Left ventricle myocardium inferior (tissue), 1 donor: ENCODE results near the gene DTX4. TPM values are rescaled to one million over a fixed set of nuclear protein-coding genes. Genes with fewer than 3 reads are reported as not detected.

Experiments used
- DNase-seq: peaks from one replicate; pipeline ENCODE4 v3.0.0-alpha.2; 2020
- H3K27ac ChIP-seq: fragments of 200-600 bp; replicated peaks from 2 replicates; pipeline ENCODE4 v1.8.0; 2021
- H3K27me3 ChIP-seq: fragments of 200-600 bp; 2 replicates; pipeline ENCODE4 v1.8.0; 2021; ENCODE audit warnings: low read depth
- H3K36me3 ChIP-seq: fragments of 200-600 bp; 2 replicates; pipeline ENCODE4 v1.8.0; 2021
- H3K4me1 ChIP-seq: fragments of 200-600 bp; 2 replicates; pipeline ENCODE4 v1.8.0; 2021
- H3K4me3 ChIP-seq: fragments of 200-600 bp; 2 replicates; pipeline ENCODE4 v1.8.0; 2021; ENCODE audit warnings: mild to moderate bottlenecking, moderate library complexity
- H3K9me3 ChIP-seq: fragments of 200-600 bp; replicated peaks from 2 replicates; pipeline ENCODE4 v1.8.0; 2021
- CTCF ChIP-seq: fragments of 200-600 bp; IDR thresholded peaks from 2 replicates; pipeline ENCODE4 v1.8.0; 2021; ENCODE audit warnings: antibody characterized with exemption, mild to moderate bottlenecking, borderline replicate concordance
- intact Hi-C: fragments of 100-400 bp; cut with micrococcal nuclease; formaldehyde crosslinking; loops from one replicate; pipeline ENCODE4 v1.11.0; 2022
- total RNA-seq: library from RNA; stranded (reverse); fragmentation: NEBNext Ultra II Directional; extraction: Animal tissue kit (Norgen Biotek cat#: 25700); gene quantifications from one replicate; pipeline ENCODE4 v1.2.1, GENCODE V29; 2021
- donor health status: DM: no; HTN: yes; CAD: no; lungs with severe emphysema.

The DTX4 gene
- total RNA-seq, 1 donor from 2014 or later: 1.8 TPM

GRCh38 chr11:59219836-59220235, 47.9 kb downstream of the DTX4 start:
- no peak overlapping the region for H3K27ac ChIP-seq
- intact Hi-C loops: no loop called here
- H3K4me1 ChIP-seq: peaks cover 23% of the 10 kb centered on the region
- no peaks in the 10 kb centered on the region for H3K36me3 ChIP-seq
- no peaks in the 10 kb centered on the region for H3K27me3 ChIP-seq
- H3K4me3 ChIP-seq: no peak overlapping the region
- no peaks in the 10 kb centered on the region for H3K9me3 ChIP-seq
- DNase-seq: no peak
- no peak for TF ChIP-seq CTCF

- intact Hi-C loops: no loop called here
- Histone ChIP-seq H3K27ac (no peak overlapping the region), H3K4me3 (no peak overlapping the region), H3K4me1 (peaks cover 34% of the 10 kb centered on the region), H3K9me3 (no peaks in the 10 kb centered on the region), H3K27me3 (no peaks in the 10 kb centered on the region), H3K36me3 (no peaks in the 10 kb centered on the region)
- TF ChIP-seq CTCF: no peak
- DNase-seq: no peak
Measured at GRCh38 chr11:59221441-59221840, 49.5 kb downstream of the DTX4 start.

- Histone ChIP-seq H3K4me3 (no peak overlapping the region), H3K9me3 (no peaks in the 10 kb centered on the region), H3K36me3 (no peaks in the 10 kb centered on the region), H3K27me3 (no peaks in the 10 kb centered on the region), H3K27ac (peak overlapping the region; percentile 77), H3K4me1 (peaks cover 34% of the 10 kb centered on the region)
- no peak for DNase-seq
- intact Hi-C loops: no loop called here
- no peak for TF ChIP-seq CTCF
Measured at GRCh38 chr11:59222464-59223060, 50.6 kb downstream of the DTX4 start.

- no peak for DNase-seq
- intact Hi-C loops: no loop called here
- H3K9me3 ChIP-seq: no peaks in the 10 kb centered on the region
- H3K27me3 ChIP-seq: no peaks in the 10 kb centered on the region
- peaks cover 34% of the 10 kb centered on the region for H3K4me1 ChIP-seq
- no peak overlapping the region for H3K4me3 ChIP-seq
- no peaks in the 10 kb centered on the region for H3K36me3 ChIP-seq
- TF ChIP-seq CTCF: no peak
- H3K27ac ChIP-seq: peak overlapping the region; percentile 77
Measured at GRCh38 chr11:59223177-59223576, 51.2 kb downstream of the DTX4 start.

- no peaks in the 10 kb centered on the region for H3K27me3 ChIP-seq
- peak overlapping the region; percentile 77 for H3K27ac ChIP-seq
- H3K9me3 ChIP-seq: no peaks in the 10 kb centered on the region
- intact Hi-C loops: no loop called here
- peaks cover 34% of the 10 kb centered on the region for H3K4me1 ChIP-seq
- no peak for DNase-seq
- no peak for TF ChIP-seq CTCF
- no peak overlapping the region for H3K4me3 ChIP-seq
- H3K36me3 ChIP-seq: no peaks in the 10 kb centered on the region
Measured at GRCh38 chr11:59223611-59224010, 51.7 kb downstream of the DTX4 start.
